HCT116 (cell line): ENCODE measurements around the gene DOCK2.

Experiments
- CTCF ChIP-seq, 3 experiments: fragments of 200-600 bp in 1 of 3; sonication (generic) in 1 of 3; IDR thresholded peaks in 2 of 3; conservative IDR thresholded peaks in 1 of 3; 2 replicates each; pipeline ENCODE4 v1.5.1; 2012 to 2017; ENCODE audit warnings: low read depth in 2 of 3, low read length in 2 of 3, antibody characterized with exemption in 1 of 3, borderline replicate concordance in 1 of 3, control low read depth in 1 of 3, mild to moderate bottlenecking in 1 of 3, mixed read lengths in 1 of 3, mixed run types in 1 of 3, moderate library complexity in 1 of 3; ENCODE audit not compliant: insufficient read depth in 1 of 3
- JUND ChIP-seq: IDR thresholded peaks from 2 replicates; pipeline ENCODE4 v1.6.1; 2012
- POLR2A ChIP-seq: IDR thresholded peaks from 2 replicates; pipeline ENCODE4 v1.7.0; 2011; ENCODE audit warnings: borderline replicate concordance; ENCODE audit not compliant: insufficient read depth, insufficient read length; ENCODE audit errors: extremely low read depth

DNA sequence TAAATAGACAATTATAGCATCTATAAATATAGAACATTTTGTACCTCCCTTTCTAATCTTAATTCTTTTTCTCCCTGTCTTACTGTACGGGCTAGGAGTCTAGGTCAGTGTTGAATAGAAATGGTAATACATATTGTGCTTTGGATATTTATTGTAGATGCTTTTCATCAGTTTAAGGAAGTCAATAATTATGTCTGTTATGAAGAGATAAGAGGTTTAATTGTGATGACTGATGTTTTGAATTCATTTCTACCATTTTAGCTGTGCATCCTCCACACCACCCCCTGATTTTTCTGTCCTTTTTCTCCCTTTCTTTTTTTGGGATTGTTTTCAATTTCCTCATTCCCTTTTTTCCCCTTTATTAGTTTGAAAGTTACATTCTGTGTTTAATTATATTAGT is 95.8 kb downstream of the DOCK2 start:
- TF ChIP-seq POLR2A (no peak), CTCF (IDR thresholded peaks at IDR 0.05 in 2 of 3, conservative IDR thresholded peaks at IDR 0.05 in 1 of 3; ENCODE audit: borderline replicate concordance in 1 of 3, insufficient read depth in 1 of 3, low read depth in 2 of 3, low read length in 2 of 3) (no peak), JUND (no peak)
